HEK293 (cell line): ENCODE data around the gene CCDC141.

Source experiments
- CTCF ChIA-PET: fragments of 350-600 bp; formaldehyde crosslinking; extraction: SDS; loops from one replicate; lab custom pipeline; 2021; ENCODE audit warnings: antibody characterized with exemption; lab: Yijun Ruan, JAX
- POLR2A ChIA-PET: fragments of 300-600 bp; formaldehyde crosslinking; extraction: SDS; loops from one replicate; lab custom pipeline; 2020; ENCODE audit warnings: antibody characterized with exemption, inconsistent platforms; lab: Yijun Ruan, JAX
- H3K27ac ChIP-seq: fragments of 200-500 bp; sonication (Bioruptor generic); 2 replicates; pipeline ENCODE4 v1.5.1; 2014; ENCODE audit warnings: low read depth, low read length, control low read depth, inconsistent platforms; ENCODE audit errors: extremely low read depth
- H3K36me3 ChIP-seq, 2 experiments: fragments of 200-500 bp in 1 of 2; sonication (Bioruptor generic) in 1 of 2; 1 replicate in 1 of 2; 2 replicates in 1 of 2; pipeline ENCODE4 v1.5.1; 2014 to 2017; ENCODE audit warnings: inconsistent platforms in 2 of 2, low read length in 2 of 2; ENCODE audit not compliant: control insufficient read depth in 2 of 2, insufficient read depth in 1 of 2
- H3K4me1 ChIP-seq: fragments of 200-500 bp; sonication (Bioruptor generic); 2 replicates; pipeline ENCODE4 v1.5.1; 2014; ENCODE audit warnings: mild to moderate bottlenecking, low read length, inconsistent platforms; ENCODE audit not compliant: control insufficient read depth, insufficient read depth
- H3K4me3 ChIP-seq: 2 replicates; pipeline ENCODE4 v1.5.1; 2011; ENCODE audit warnings: low read depth, mild to moderate bottlenecking, control low read depth, low read length, moderate library complexity
- H3K9me3 ChIP-seq: fragments of 200-500 bp; sonication (Bioruptor generic); 2 replicates; pipeline ENCODE4 v1.5.1; 2014; ENCODE audit warnings: low read depth, low read length, inconsistent platforms; ENCODE audit not compliant: control insufficient read depth, insufficient read depth
- CTCF ChIP-seq: fragments of 450-650 bp; formaldehyde crosslinking; IDR thresholded peaks from 2 replicates; pipeline ENCODE4 v1.5.1; 2016; ENCODE audit warnings: missing biosample characterization, missing genetic modification characterization
- REST ChIP-seq: fragments of 450-650 bp; formaldehyde crosslinking; IDR thresholded peaks from 2 replicates; pipeline ENCODE4 v1.5.1; 2016; ENCODE audit warnings: missing biosample characterization, missing genetic modification characterization
- SETDB1 ChIP-seq: IDR thresholded peaks from one replicate; pipeline ENCODE4 v1.6.1; 2017; ENCODE audit warnings: mild to moderate bottlenecking, low read length, moderate library complexity, mixed read lengths; ENCODE audit not compliant: insufficient read length
- ZNF114 ChIP-seq: fragments of 450-650 bp; formaldehyde crosslinking; IDR thresholded peaks from 2 replicates; pipeline ENCODE4 v1.5.0; 2017; ENCODE audit warnings: missing biosample characterization, missing genetic modification characterization
- ZNF146 ChIP-seq: fragments of 450-650 bp; formaldehyde crosslinking; IDR thresholded peaks from 2 replicates; pipeline ENCODE4 v1.5.1; 2016; ENCODE audit warnings: missing biosample characterization, missing genetic modification characterization
- ZNF155 ChIP-seq: fragments of 450-650 bp; formaldehyde crosslinking; IDR thresholded peaks from 2 replicates; pipeline ENCODE4 v1.5.1; 2016; ENCODE audit warnings: missing biosample characterization, missing genetic modification characterization
- ZNF2 ChIP-seq: fragments of 450-650 bp; formaldehyde crosslinking; IDR thresholded peaks from 2 replicates; pipeline ENCODE4 v1.5.1; 2016; ENCODE audit warnings: missing biosample characterization, missing genetic modification characterization
- ZNF211 ChIP-seq: fragments of 450-650 bp; formaldehyde crosslinking; IDR thresholded peaks from 2 replicates; pipeline ENCODE4 v1.5.1; 2016; ENCODE audit warnings: low read depth, missing biosample characterization, missing genetic modification characterization
- ZNF26 ChIP-seq: fragments of 450-650 bp; formaldehyde crosslinking; IDR thresholded peaks from 2 replicates; pipeline ENCODE4 v1.5.1; 2016; ENCODE audit warnings: missing biosample characterization, missing genetic modification characterization
- ZNF280C ChIP-seq: fragments of 450-650 bp; formaldehyde crosslinking; IDR thresholded peaks from 2 replicates; pipeline ENCODE4 v1.5.1; 2016; ENCODE audit warnings: missing biosample characterization, missing genetic modification characterization
- ZNF354C ChIP-seq: fragments of 450-650 bp; formaldehyde crosslinking; IDR thresholded peaks from 2 replicates; pipeline ENCODE4 v1.5.1; 2016; ENCODE audit warnings: missing biosample characterization, missing genetic modification characterization, low read depth, borderline replicate concordance
- ZNF362 ChIP-seq: fragments of 450-650 bp; formaldehyde crosslinking; IDR thresholded peaks from 2 replicates; pipeline ENCODE4 v1.5.1; 2016; ENCODE audit warnings: missing biosample characterization, missing genetic modification characterization
- ZNF37A ChIP-seq: fragments of 450-650 bp; IDR thresholded peaks from 2 replicates; pipeline ENCODE4 v1.5.1; 2018; ENCODE audit warnings: missing biosample characterization, missing genetic modification characterization
- ZNF514 ChIP-seq: fragments of 450-650 bp; formaldehyde crosslinking; IDR thresholded peaks from 2 replicates; pipeline ENCODE4 v1.5.1; 2016; ENCODE audit warnings: missing biosample characterization, missing genetic modification characterization
- ZNF544 ChIP-seq: fragments of 450-650 bp; formaldehyde crosslinking; IDR thresholded peaks from 2 replicates; pipeline ENCODE4 v1.5.0; 2017; ENCODE audit warnings: missing biosample characterization, missing genetic modification characterization
- ZNF768 ChIP-seq: fragments of 450-650 bp; formaldehyde crosslinking; IDR thresholded peaks from 2 replicates; pipeline ENCODE4 v1.5.1; 2018; ENCODE audit warnings: missing biosample characterization, mild to moderate bottlenecking, missing genetic modification characterization
- ZNF791 ChIP-seq: fragments of 450-650 bp; formaldehyde crosslinking; IDR thresholded peaks from 2 replicates; pipeline ENCODE4 v1.5.1; 2016; ENCODE audit warnings: missing biosample characterization, missing genetic modification characterization
- ZSCAN23 ChIP-seq: fragments of 450-650 bp; formaldehyde crosslinking; IDR thresholded peaks from 2 replicates; pipeline ENCODE4 v1.5.1; 2016; ENCODE audit warnings: missing biosample characterization, missing genetic modification characterization
- ZSCAN30 ChIP-seq: fragments of 450-650 bp; IDR thresholded peaks from 2 replicates; pipeline ENCODE4 v1.5.1; 2018; ENCODE audit warnings: missing biosample characterization, mild to moderate bottlenecking, missing genetic modification characterization, moderate library complexity

The CCDC141 gene

GRCh38 chr2:178874529-178875240 lies 175.3 kb downstream of the CCDC141 start:
- no peak overlapping the region for H3K4me3 ChIP-seq
- ChIA-PET POLR2A (no interaction called here), CTCF (interaction anchor here (0.6 kb wide), 1 partner anchor 17 kb away, joined by 3 read pairs; no protein-coding TSS in a partner anchor)
- no peak overlapping the region for H3K27ac ChIP-seq
- no peaks in the 10 kb centered on the region for H3K9me3 ChIP-seq
- H3K36me3 ChIP-seq = no peaks in the 10 kb centered on the region
- TF ChIP-seq ZNF146 (tag by site-specific recombination) (no peak), ZNF211 (tag by site-specific recombination) (no peak), ZSCAN23 (tag by site-specific recombination) (no peak), ZNF155 (no peak), CTCF (tag by site-specific recombination) (no peak), ZNF514 (tag by site-specific recombination) (no peak), ZNF2 (tag by site-specific recombination) (no peak), ZNF114 (tag by site-specific recombination) (no peak), ZNF26 (tag by site-specific recombination) (no peak), ZNF768 (tag by site-specific recombination) (no peak), ZSCAN30 (tag by site-specific recombination) (no peak), ZNF354C (tag by site-specific recombination) (no peak), ZNF37A (tag by site-specific recombination) (no peak), SETDB1 (no peak), ZNF362 (tag by site-specific recombination) (no peak), REST (tag by site-specific recombination) (no peak), ZNF280C (tag by site-specific recombination) (no peak), ZNF544 (tag by site-specific recombination) (no peak), ZNF791 (tag by site-specific recombination) (no peak)
- H3K4me1 ChIP-seq = no peaks in the 10 kb centered on the region
